Activated gamma-delta T cell (primary cell): ENCODE data around the gene CAPNS2.
"Not testable (repeated sequence)": the region's sequence is repeated elsewhere in the genome, so short reads cannot be mapped to it uniquely, and the experiment has no call there.

Experiments used
- DNase-seq: peaks from one replicate; lab custom pipeline; 2025; lab: John Stamatoyannopoulos, UW

The CAPNS2 gene

GRCh38 chr16:55568207-55568606 is 1.7 kb downstream of the CAPNS2 start:
- DNase-seq = no peak

- DNase-seq = no peak
Observed at GRCh38 chr16:55569025-55569424, 2.5 kb downstream of the CAPNS2 start.

- no peak for DNase-seq
Observed at GRCh38 chr16:55570159-55570558, 3.7 kb downstream of the CAPNS2 start.

GRCh38 chr16:55571191-55571897 is 4.9 kb downstream of the CAPNS2 start:
- DNase-seq = no peak

GRCh38 chr16:55572439-55572838 is 6.0 kb downstream of the CAPNS2 start:
- no peak for DNase-seq

- no peak for DNase-seq
Observed at GRCh38 chr16:55574811-55575210, 8.3 kb downstream of the CAPNS2 start.

GRCh38 chr16:55575496-55575895 is 9.0 kb downstream of the CAPNS2 start:
- no peak for DNase-seq

GRCh38 chr16:55576384-55576783 is 9.9 kb downstream of the CAPNS2 start:
- no peak for DNase-seq

GRCh38 chr16:55577887-55578286 is 11.4 kb downstream of the CAPNS2 start:
- no peak for DNase-seq

- DNase-seq = no peak
Observed at GRCh38 chr16:55585631-55586030, 19.1 kb downstream of the CAPNS2 start.

- DNase-seq = no peak
Observed at GRCh38 chr16:55588799-55589198, 22.3 kb downstream of the CAPNS2 start.

GRCh38 chr16:55592306-55592705 is 25.8 kb downstream of the CAPNS2 start:
- no peak for DNase-seq

- no peak for DNase-seq
Observed at GRCh38 chr16:55597928-55598327, 31.4 kb downstream of the CAPNS2 start.

GRCh38 chr16:55605754-55606336 is 39.4 kb downstream of the CAPNS2 start:
- no peak for DNase-seq

- no peak for DNase-seq
Observed at GRCh38 chr16:55613613-55614335, 47.3 kb downstream of the CAPNS2 start.

GRCh38 chr16:55615071-55615470 is 48.6 kb downstream of the CAPNS2 start:
- DNase-seq = no peak

GRCh38 chr16:55615670-55616069 is 49.2 kb downstream of the CAPNS2 start:
- DNase-seq = not testable (repeated sequence)
